ENCODE data around the gene ZFYVE28.
"Not testable (repeated sequence)": the region's sequence is repeated elsewhere in the genome, so short reads cannot be mapped to it uniquely, and the experiment has no call there.

ZFYVE28 gene

GRCh38 chr4:2277956-2278355, 140.5 kb downstream of the ZFYVE28 start:
- no peaks in the 10 kb centered on the region for H3K27me3 Mint-ChIP-seq
- H3K9me3 Mint-ChIP-seq: peaks cover 0 to 2% of the 10 kb centered on the region in 2 donors
- H3K4me1 Mint-ChIP-seq: peaks cover 24% of the 10 kb centered on the region
- H3K4me3 Mint-ChIP-seq: no peak overlapping the region
- H3K27ac Mint-ChIP-seq: no peak overlapping the region
- no peak for ATAC-seq
- DNase-seq: no peak

DNA sequence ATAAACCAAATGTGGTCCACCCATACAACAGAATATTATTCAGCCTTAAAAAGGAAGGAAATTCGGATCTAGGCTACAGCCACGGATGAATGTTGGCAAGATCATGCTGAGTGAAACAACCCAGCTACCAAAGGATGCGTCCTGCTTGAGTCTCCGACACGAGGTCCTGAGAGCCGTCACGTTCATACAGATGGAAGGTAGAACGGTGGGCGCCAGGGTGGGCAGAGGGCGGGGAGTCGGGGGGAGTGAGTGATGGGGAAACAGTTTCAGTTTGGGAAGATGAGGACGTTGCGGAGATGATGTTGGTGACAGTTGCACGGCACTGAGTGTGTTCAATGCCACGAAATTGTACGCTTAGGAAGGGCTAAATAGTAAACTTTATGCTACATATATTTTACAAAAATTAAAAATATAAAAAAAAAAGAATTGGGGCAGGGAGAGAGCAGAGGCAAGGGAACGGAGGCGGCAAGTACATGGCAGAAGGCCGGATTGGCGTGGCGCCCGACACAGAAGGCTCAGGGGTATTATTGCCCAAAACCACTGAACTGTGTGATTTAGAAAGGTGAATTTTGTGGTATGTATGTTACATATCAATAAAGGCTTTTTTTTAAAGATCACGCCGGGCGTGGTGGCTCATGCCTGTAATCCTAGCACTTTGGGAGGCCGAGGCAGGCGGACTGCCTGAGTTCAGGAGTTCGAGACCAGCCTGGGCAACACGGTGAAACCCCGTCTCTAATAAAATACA, 141.7 kb downstream of the ZFYVE28 start:
- Mint-ChIP-seq H3K4me1 (peaks cover 17% of the 10 kb centered on the region), H3K27me3 (no peaks in the 10 kb centered on the region), H3K27ac (no peak overlapping the region), H3K4me3 (no peak overlapping the region), H3K9me3 (no peaks in the 10 kb centered on the region)
- DNase-seq: no peak
- ATAC-seq: no peak

DNA sequence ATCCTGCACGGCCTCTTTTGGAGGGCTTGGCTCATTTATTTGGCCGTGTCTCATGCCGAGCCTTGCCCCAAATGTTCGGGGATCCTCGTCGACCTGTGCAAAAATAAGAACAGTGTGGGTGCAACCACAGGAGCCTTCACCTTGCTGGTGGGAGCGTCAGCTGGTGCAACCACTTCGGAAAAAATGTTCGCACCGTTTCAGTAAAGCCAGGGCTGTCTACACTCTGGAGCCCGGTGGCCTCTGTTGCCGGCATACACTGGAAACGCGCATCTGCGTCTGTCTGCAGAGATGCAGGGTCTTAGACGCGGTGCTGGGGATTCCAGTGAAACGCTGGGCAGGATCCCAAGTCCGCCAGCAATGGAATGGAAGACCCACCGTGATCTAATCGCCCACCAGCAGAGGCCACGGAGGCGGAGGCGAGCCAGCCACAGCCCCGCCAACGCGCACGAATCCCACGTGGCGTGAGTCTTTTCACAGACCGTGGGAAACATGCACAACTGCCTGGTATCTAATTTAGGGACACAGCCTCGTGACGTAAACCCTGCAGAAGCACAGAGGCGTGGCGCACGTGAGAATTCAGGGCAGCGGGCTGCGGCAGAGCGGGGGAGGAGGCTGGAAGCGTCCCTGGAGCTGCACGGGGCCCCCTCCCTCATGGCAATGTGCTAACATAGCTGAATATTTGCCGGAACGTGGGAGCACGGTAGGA, 142.7 kb downstream of the ZFYVE28 start:
- no peaks in the 10 kb centered on the region for H3K9me3 Mint-ChIP-seq
- peaks cover 6% of the 10 kb centered on the region for H3K4me1 Mint-ChIP-seq
- ATAC-seq: no peak
- no peak overlapping the region for H3K4me3 Mint-ChIP-seq
- H3K27ac Mint-ChIP-seq: peak overlapping the region in 1 of 2 donors; percentile 11
- no peaks in the 10 kb centered on the region for H3K27me3 Mint-ChIP-seq
- no peak for DNase-seq

GRCh38 chr4:2275044-2275397, 143.4 kb downstream of the ZFYVE28 start:
- not testable (repeated sequence) for H3K27me3 Mint-ChIP-seq, H3K27ac Mint-ChIP-seq, ATAC-seq, H3K9me3 Mint-ChIP-seq, H3K4me3 Mint-ChIP-seq, DNase-seq, H3K4me1 Mint-ChIP-seq

DNA sequence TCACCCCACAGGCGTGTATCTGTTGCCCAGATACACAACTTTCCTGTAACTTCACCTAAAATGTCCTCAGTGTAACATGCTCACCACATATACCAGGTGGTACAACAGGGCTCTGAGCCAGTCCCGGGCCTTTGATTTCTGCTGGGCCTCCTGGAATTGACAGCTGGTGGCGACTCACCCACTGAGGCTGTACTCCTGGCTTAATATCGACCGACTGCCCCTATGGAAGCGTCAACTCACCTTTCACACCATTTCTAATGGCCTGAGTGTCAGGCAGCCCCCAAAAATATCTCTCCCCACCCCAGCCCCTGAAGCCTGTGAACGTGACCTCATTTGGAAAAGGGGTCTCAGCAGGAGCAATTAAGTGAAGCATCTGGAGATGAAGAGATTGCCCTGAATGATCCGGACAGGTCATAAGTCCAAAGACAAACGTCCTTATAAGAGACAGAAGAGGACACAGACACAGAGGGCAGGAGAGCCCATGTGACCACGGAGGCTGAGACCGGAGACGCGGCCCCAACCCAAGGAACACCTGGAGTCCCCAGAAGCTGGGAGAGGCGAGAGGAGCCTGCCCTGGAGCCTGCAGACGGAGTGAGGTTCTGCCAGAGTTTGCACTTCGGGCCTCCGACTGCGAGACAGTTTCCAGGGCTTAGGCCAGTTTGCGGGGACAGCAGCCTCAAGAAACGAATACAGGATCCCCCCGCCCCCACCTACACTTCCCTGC, 144.0 kb downstream of the ZFYVE28 start:
- H3K9me3 Mint-ChIP-seq: no peaks in the 10 kb centered on the region

GRCh38 chr4:2273657-2274319, 144.7 kb downstream of the ZFYVE28 start:
- no peak for ATAC-seq
- H3K4me1 Mint-ChIP-seq: peaks cover 5% of the 10 kb centered on the region
- no peaks in the 10 kb centered on the region for H3K27me3 Mint-ChIP-seq
- H3K4me3 Mint-ChIP-seq: no peak overlapping the region
- DNase-seq: no peak
- H3K27ac Mint-ChIP-seq: peak overlapping the region in 1 of 2 donors; percentile 48
- H3K9me3 Mint-ChIP-seq: no peaks in the 10 kb centered on the region

More for the DNA sequence above, 144.0 kb downstream of the ZFYVE28 start:
- peaks cover 5% of the 10 kb centered on the region for H3K4me1 Mint-ChIP-seq
- H3K27me3 Mint-ChIP-seq: no peaks in the 10 kb centered on the region
- DNase-seq: no peak
- ATAC-seq: no peak
- no peak overlapping the region for H3K4me3 Mint-ChIP-seq
- peak overlapping the region in 1 of 2 donors; percentile 48 for H3K27ac Mint-ChIP-seq

GRCh38 chr4:2273221-2273620, 145.2 kb downstream of the ZFYVE28 start:
- ATAC-seq (no peak), DNase-seq (no peak)
- no peaks in the 10 kb centered on the region for H3K27me3 Mint-ChIP-seq
- H3K4me3 Mint-ChIP-seq: no peak overlapping the region
- H3K27ac Mint-ChIP-seq: peak overlapping the region in 1 of 2 donors; percentile 90
- H3K4me1 Mint-ChIP-seq: peaks cover 5% of the 10 kb centered on the region
- H3K9me3 Mint-ChIP-seq: no peaks in the 10 kb centered on the region

GRCh38 chr4:2272828-2273120, 145.7 kb downstream of the ZFYVE28 start:
- H3K9me3 Mint-ChIP-seq: no peaks in the 10 kb centered on the region
- no peak for DNase-seq
- H3K27ac Mint-ChIP-seq: no peak overlapping the region
- H3K4me3 Mint-ChIP-seq: no peak overlapping the region
- no peaks in the 10 kb centered on the region for H3K27me3 Mint-ChIP-seq
- no peak for ATAC-seq
- H3K4me1 Mint-ChIP-seq: peaks cover 5% of the 10 kb centered on the region

- no peak for ATAC-seq
- H3K27me3 Mint-ChIP-seq: no peaks in the 10 kb centered on the region
- DNase-seq: no peak
- H3K27ac Mint-ChIP-seq: no peak overlapping the region
- no peak overlapping the region for H3K4me3 Mint-ChIP-seq
- H3K4me1 Mint-ChIP-seq: peaks cover 5% of the 10 kb centered on the region
- H3K9me3 Mint-ChIP-seq: no peaks in the 10 kb centered on the region
Observed at GRCh38 chr4:2272026-2272827, 146.2 kb downstream of the ZFYVE28 start.

- H3K9me3 Mint-ChIP-seq: no peaks in the 10 kb centered on the region
- H3K27me3 Mint-ChIP-seq: no peaks in the 10 kb centered on the region
- ATAC-seq (no peak), DNase-seq (no peak)
- H3K27ac Mint-ChIP-seq: no peak overlapping the region
- peaks cover 5% of the 10 kb centered on the region for H3K4me1 Mint-ChIP-seq
- no peak overlapping the region for H3K4me3 Mint-ChIP-seq
Observed at GRCh38 chr4:2271279-2272025, 147.0 kb downstream of the ZFYVE28 start.

DNA sequence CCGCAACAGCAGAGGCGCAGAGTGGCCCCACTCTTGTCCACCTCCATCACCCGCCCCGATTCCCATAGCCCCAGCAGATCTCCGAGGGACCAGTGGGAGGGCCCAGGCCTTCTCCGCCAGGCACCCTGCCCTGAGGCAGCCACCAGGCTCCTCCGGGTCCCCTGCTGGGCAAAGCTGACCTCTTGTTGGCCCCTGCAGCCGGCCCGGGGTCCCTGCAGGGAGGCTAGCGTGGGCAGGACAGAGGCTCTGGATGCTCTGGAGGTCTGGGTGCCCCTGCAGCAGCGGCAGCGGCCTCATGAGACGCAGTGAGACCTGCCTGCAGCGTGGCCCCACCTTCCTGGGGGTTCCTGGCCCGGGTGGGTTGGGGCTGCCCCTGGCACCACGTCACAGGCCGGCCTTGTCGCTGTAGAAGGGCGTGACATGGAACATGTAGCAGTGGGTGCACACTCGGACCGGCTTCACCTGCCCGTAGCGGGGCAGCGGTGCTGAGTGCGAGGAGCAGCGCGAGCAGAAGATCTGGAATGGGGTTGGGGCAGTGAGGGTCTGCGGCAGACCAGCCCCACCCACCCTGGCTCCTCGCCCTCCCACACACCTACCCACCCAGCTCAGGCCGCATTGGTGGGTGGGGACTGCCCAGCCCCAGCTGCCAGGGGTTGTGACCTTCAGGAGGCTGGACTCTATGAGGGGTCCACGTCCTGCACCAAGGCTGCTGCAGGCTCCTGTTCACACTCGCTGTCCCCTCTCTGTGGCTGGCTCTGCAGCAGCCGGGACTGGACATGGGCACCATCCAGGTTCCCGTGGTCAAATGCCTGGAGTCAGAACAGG, 147.9 kb downstream of the ZFYVE28 start:
- Mint-ChIP-seq H3K9me3 (no peaks in the 10 kb centered on the region), H3K27ac (no peak overlapping the region), H3K4me3 (no peak overlapping the region), H3K4me1 (peaks cover 10% of the 10 kb centered on the region), H3K27me3 (no peaks in the 10 kb centered on the region)
- no peak for DNase-seq
- ATAC-seq: peak; percentile 12

GRCh38 chr4:2269618-2270163, 148.8 kb downstream of the ZFYVE28 start:
- Mint-ChIP-seq H3K9me3 (no peaks in the 10 kb centered on the region), H3K4me3 (no peak overlapping the region), H3K27ac (no peak overlapping the region), H3K4me1 (peaks cover 11% of the 10 kb centered on the region), H3K27me3 (no peaks in the 10 kb centered on the region)
- DNase-seq: no peak
- no peak for ATAC-seq

- Mint-ChIP-seq H3K9me3 (no peaks in the 10 kb centered on the region), H3K27me3 (no peaks in the 10 kb centered on the region), H3K4me1 (peaks cover 11% of the 10 kb centered on the region), H3K27ac (no peak overlapping the region), H3K4me3 (no peak overlapping the region)
- ATAC-seq: no peak
- no peak for DNase-seq
Observed at GRCh38 chr4:2269206-2269531, 149.3 kb downstream of the ZFYVE28 start.

All from stimulated activated naive CD8-positive, alpha-beta T cell treated with anti-CD3 and anti-CD28 coated beads, Interleukin-15, amount 100 ng/mL, for 72 hours (primary cell).